Progenitor cell of endocrine pancreas (in vitro differentiated cells): ENCODE measurements around the gene NBAS. TPM values are rescaled to one million over a fixed set of nuclear protein-coding genes. Genes with fewer than 3 reads are reported as not detected.

Experiments used
- DNase-seq: peaks from one replicate; pipeline ENCODE4 v3.0.0; 2021; ENCODE audit warnings: low spot score; ENCODE audit not compliant: unreplicated experiment
- H3K27ac Mint-ChIP-seq: 2 replicates; pipeline ENCODE4 v1.8.0; 2021; ENCODE audit warnings: mild to moderate bottlenecking, moderate library complexity, mixed read lengths
- H3K27me3 Mint-ChIP-seq: 2 replicates; pipeline ENCODE4 v1.8.0; 2021; ENCODE audit warnings: mixed read lengths
- H3K36me3 Mint-ChIP-seq: 2 replicates; pipeline ENCODE4 v1.8.0; 2022; ENCODE audit warnings: mixed read lengths; ENCODE audit not compliant: insufficient read depth
- H3K4me1 Mint-ChIP-seq: 2 replicates; pipeline ENCODE4 v1.8.0; 2021; ENCODE audit warnings: low read depth, mixed read lengths
- H3K4me3 Mint-ChIP-seq: 2 replicates; pipeline ENCODE4 v1.8.0; 2021; ENCODE audit warnings: low read depth, mild to moderate bottlenecking, moderate library complexity, mixed read lengths
- H3K9me3 Mint-ChIP-seq: 2 replicates; pipeline ENCODE4 v1.8.0; 2021; ENCODE audit warnings: low read depth, mixed read lengths
- CTCF ChIP-seq: fragments of 200-600 bp; sonication (generic); IDR thresholded peaks from one replicate; pipeline ENCODE4 v1.5.0; 2021; ENCODE audit warnings: antibody characterized with exemption, mild to moderate bottlenecking; ENCODE audit not compliant: unreplicated experiment
- long read RNA-seq: library from polyadenylated mRNA; unstranded; transcript quantifications from one replicate; pipeline ENCODE4 v2.0.0, GENCODE V29; 2020
- total RNA-seq: library from RNA; stranded (reverse); gene quantifications from 2 replicates; pipeline ENCODE4 v1.2.1, GENCODE V29; 2021

NBAS gene
- total RNA-seq, result 63.0 and 68.0 TPM in 2 replicates
- long read RNA-seq, partial matches to known transcripts, result 60 of 68 reads
- long read RNA-seq, other reads (novel, unspliced or antisense), result 8 of 68 reads

- Mint-ChIP-seq H3K4me1 (peaks cover 35% of the 10 kb centered on the region), H3K27ac (peak within 1 kb of the TSS; percentile 98), H3K4me3 (peak within 1 kb of the TSS; percentile 99), H3K36me3 (no peaks in the 10 kb centered on the region), H3K27me3 (no peaks in the 10 kb centered on the region), H3K9me3 (no peaks in the 10 kb centered on the region)
- DNase-seq, result peak; percentile 64
- no peak for TF ChIP-seq CTCF
Measured at GRCh38 chr2:15560988-15561573, at the start of gene NBAS. NBAS (minus strand) TSS chr2:15561334; CDS start chr2:15561304, 30 bp downstream.

GRCh38 chr2:15610430-15610952 is 49.4 kb upstream of the NBAS start:
- DNase-seq, result no peak
- Mint-ChIP-seq H3K27ac (peak overlapping the region; percentile 74), H3K27me3 (no peaks in the 10 kb centered on the region), H3K9me3 (peaks cover 4% of the 10 kb centered on the region), H3K4me3 (no peak overlapping the region), H3K36me3 (peaks cover 36% of the 10 kb centered on the region), H3K4me1 (no peaks in the 10 kb centered on the region)
- no peak for TF ChIP-seq CTCF

- peaks cover 40% of the 10 kb centered on the region for H3K36me3 Mint-ChIP-seq
Measured at GRCh38 chr2:15609341-15610042, 48.4 kb upstream of the NBAS start.

GRCh38 chr2:15608392-15608761 is 47.2 kb upstream of the NBAS start:
- H3K9me3 Mint-ChIP-seq, result peaks cover 4% of the 10 kb centered on the region
- H3K4me3 Mint-ChIP-seq, result no peak overlapping the region
- DNase-seq, result no peak
- no peaks in the 10 kb centered on the region for H3K27me3 Mint-ChIP-seq
- no peak overlapping the region for H3K27ac Mint-ChIP-seq
- TF ChIP-seq CTCF, result no peak
- no peaks in the 10 kb centered on the region for H3K4me1 Mint-ChIP-seq
- H3K36me3 Mint-ChIP-seq, result peaks cover 39% of the 10 kb centered on the region

More at GRCh38 chr2:15609341-15610042, 48.4 kb upstream of the NBAS start:
- Mint-ChIP-seq H3K9me3 (peaks cover 4% of the 10 kb centered on the region), H3K4me3 (no peak overlapping the region), H3K27ac (no peak overlapping the region), H3K27me3 (no peaks in the 10 kb centered on the region), H3K4me1 (no peaks in the 10 kb centered on the region)
- no peak for DNase-seq
- no peak for TF ChIP-seq CTCF

- Mint-ChIP-seq H3K36me3 (peaks cover 41% of the 10 kb centered on the region), H3K9me3 (peaks cover 4% of the 10 kb centered on the region), H3K4me1 (no peaks in the 10 kb centered on the region), H3K4me3 (no peak overlapping the region), H3K27ac (no peak overlapping the region), H3K27me3 (no peaks in the 10 kb centered on the region)
- no peak for DNase-seq
- TF ChIP-seq CTCF, result no peak
Measured at GRCh38 chr2:15607709-15608391, 46.7 kb upstream of the NBAS start.
